Stimulated activated effector memory CD8-positive, alpha-beta T cell treated with anti-CD3 and anti-CD28 coated beads, Interleukin-12 subunit alpha, Interleukin-12 subunit beta, amount 100 ng/mL, for 72 hours (primary cell): ENCODE measurements around the gene C6orf132.
A peak's percentile ranks its signal among the peaks of the same experiment; 100 is the strongest.

Source experiments
- ATAC-seq: fragments of 150-1000 bp; cut with Tn5 transposase; 2 replicates; pipeline ENCODE4 v1.10.0; 2021
- DNase-seq, 2 donors: peaks; one replicate each; pipeline ENCODE4 v3.0.0; 2021 to 2022; ENCODE audit warnings: low spot score in 2 of 2
- H3K27ac Mint-ChIP-seq: one replicate; pipeline ENCODE4 v1.8.0; 2022; ENCODE audit warnings: mild to moderate bottlenecking, mixed read lengths
- H3K36me3 Mint-ChIP-seq: one replicate; pipeline ENCODE4 v1.8.0; 2022; ENCODE audit warnings: mild to moderate bottlenecking, mixed read lengths
- H3K4me1 Mint-ChIP-seq: one replicate; pipeline ENCODE4 v1.8.0; 2022; ENCODE audit warnings: mixed read lengths
- H3K4me3 Mint-ChIP-seq: one replicate; pipeline ENCODE4 v1.8.0; 2022; ENCODE audit warnings: mild to moderate bottlenecking, mixed read lengths
- H3K9me3 Mint-ChIP-seq: one replicate; pipeline ENCODE4 v1.8.0; 2022; ENCODE audit warnings: mixed read lengths

Gene C6orf132

GRCh38 chr6:42150254-42150653 is 7.8 kb upstream of the C6orf132 start:
- no peak for DNase-seq
- Mint-ChIP-seq H3K36me3 (no peaks in the 10 kb centered on the region), H3K4me3 (no peak overlapping the region), H3K9me3 (no peaks in the 10 kb centered on the region), H3K27ac (no peak overlapping the region), H3K4me1 (no peaks in the 10 kb centered on the region)
- no peak for ATAC-seq

- no peak for DNase-seq
- no peaks in the 10 kb centered on the region for H3K4me1 Mint-ChIP-seq
- H3K9me3 Mint-ChIP-seq, result no peaks in the 10 kb centered on the region
- H3K4me3 Mint-ChIP-seq, result no peak overlapping the region
- ATAC-seq, result peak; percentile 36
- no peak overlapping the region for H3K27ac Mint-ChIP-seq
- H3K36me3 Mint-ChIP-seq, result no peaks in the 10 kb centered on the region
Observed at GRCh38 chr6:42148058-42148457, 5.6 kb upstream of the C6orf132 start.

GRCh38 chr6:42147138-42147562 is 4.7 kb upstream of the C6orf132 start:
- H3K4me1 Mint-ChIP-seq, result peaks cover 6% of the 10 kb centered on the region
- no peak overlapping the region for H3K4me3 Mint-ChIP-seq
- ATAC-seq, result no peak
- H3K27ac Mint-ChIP-seq, result no peak overlapping the region
- H3K9me3 Mint-ChIP-seq, result no peaks in the 10 kb centered on the region
- H3K36me3 Mint-ChIP-seq, result no peaks in the 10 kb centered on the region
- no peak for DNase-seq

- H3K9me3 Mint-ChIP-seq, result no peaks in the 10 kb centered on the region
- H3K27ac Mint-ChIP-seq, result no peak overlapping the region
- no peaks in the 10 kb centered on the region for H3K36me3 Mint-ChIP-seq
- ATAC-seq (no peak), DNase-seq (no peak)
- no peak overlapping the region for H3K4me3 Mint-ChIP-seq
- peaks cover 12% of the 10 kb centered on the region for H3K4me1 Mint-ChIP-seq
Observed at GRCh38 chr6:42141603-42142117, 760 bp downstream of the C6orf132 start.

- H3K4me1 Mint-ChIP-seq, result peaks cover 17% of the 10 kb centered on the region
- no peaks in the 10 kb centered on the region for H3K9me3 Mint-ChIP-seq
- no peak overlapping the region for H3K27ac Mint-ChIP-seq
- ATAC-seq (no peak), DNase-seq (no peak)
- H3K36me3 Mint-ChIP-seq, result no peaks in the 10 kb centered on the region
- H3K4me3 Mint-ChIP-seq, result no peak overlapping the region
Observed at GRCh38 chr6:42140756-42141602, 1.4 kb downstream of the C6orf132 start.

- Mint-ChIP-seq H3K9me3 (no peaks in the 10 kb centered on the region), H3K27ac (no peak overlapping the region), H3K36me3 (no peaks in the 10 kb centered on the region), H3K4me1 (peaks cover 17% of the 10 kb centered on the region), H3K4me3 (no peak overlapping the region)
- DNase-seq (no peak), ATAC-seq (no peak)
Observed at GRCh38 chr6:42140032-42140431, 2.4 kb downstream of the C6orf132 start.

GRCh38 chr6:42138630-42139619 is 3.5 kb downstream of the C6orf132 start:
- Mint-ChIP-seq H3K4me3 (no peak overlapping the region), H3K4me1 (peaks cover 17% of the 10 kb centered on the region), H3K27ac (no peak overlapping the region), H3K36me3 (no peaks in the 10 kb centered on the region), H3K9me3 (no peaks in the 10 kb centered on the region)
- no peak for DNase-seq
- ATAC-seq, result no peak

- DNase-seq (no peak), ATAC-seq (no peak)
- Mint-ChIP-seq H3K4me3 (no peak overlapping the region), H3K27ac (no peak overlapping the region), H3K9me3 (no peaks in the 10 kb centered on the region), H3K36me3 (no peaks in the 10 kb centered on the region), H3K4me1 (peaks cover 17% of the 10 kb centered on the region)
Observed at GRCh38 chr6:42138190-42138589, 4.2 kb downstream of the C6orf132 start.

GRCh38 chr6:42137194-42137753 is 5.1 kb downstream of the C6orf132 start:
- ATAC-seq (no peak), DNase-seq (no peak)
- peak overlapping the region; percentile 78 for H3K27ac Mint-ChIP-seq
- H3K4me3 Mint-ChIP-seq, result no peak overlapping the region
- H3K4me1 Mint-ChIP-seq, result peaks cover 11% of the 10 kb centered on the region
- no peaks in the 10 kb centered on the region for H3K9me3 Mint-ChIP-seq
- H3K36me3 Mint-ChIP-seq, result no peaks in the 10 kb centered on the region

- peak; percentile 52 for ATAC-seq
- H3K4me3 Mint-ChIP-seq, result no peak overlapping the region
- no peaks in the 10 kb centered on the region for H3K9me3 Mint-ChIP-seq
- DNase-seq, result peak in 1 of 2 donors; percentile 64
- H3K27ac Mint-ChIP-seq, result peak overlapping the region; percentile 78
- H3K4me1 Mint-ChIP-seq, result peaks cover 11% of the 10 kb centered on the region
- H3K36me3 Mint-ChIP-seq, result no peaks in the 10 kb centered on the region
Observed at GRCh38 chr6:42136508-42137193, 5.8 kb downstream of the C6orf132 start.

GRCh38 chr6:42135722-42136121 is 6.7 kb downstream of the C6orf132 start:
- Mint-ChIP-seq H3K27ac (no peak overlapping the region), H3K9me3 (no peaks in the 10 kb centered on the region), H3K36me3 (no peaks in the 10 kb centered on the region), H3K4me1 (peaks cover 11% of the 10 kb centered on the region), H3K4me3 (no peak overlapping the region)
- ATAC-seq (no peak), DNase-seq (no peak)

- no peak overlapping the region for H3K4me3 Mint-ChIP-seq
Observed at GRCh38 chr6:42135161-42135560, 7.3 kb downstream of the C6orf132 start.

GRCh38 chr6:42133926-42134325 is 8.5 kb downstream of the C6orf132 start:
- H3K27ac Mint-ChIP-seq, result no peak overlapping the region
- no peaks in the 10 kb centered on the region for H3K9me3 Mint-ChIP-seq
- no peak for DNase-seq
- no peak for ATAC-seq
- peaks cover 11% of the 10 kb centered on the region for H3K4me1 Mint-ChIP-seq
- no peaks in the 10 kb centered on the region for H3K36me3 Mint-ChIP-seq
- H3K4me3 Mint-ChIP-seq, result no peak overlapping the region

More at GRCh38 chr6:42135161-42135560, 7.3 kb downstream of the C6orf132 start:
- ATAC-seq (no peak), DNase-seq (no peak)
- H3K36me3 Mint-ChIP-seq, result no peaks in the 10 kb centered on the region
- no peak overlapping the region for H3K27ac Mint-ChIP-seq
- no peaks in the 10 kb centered on the region for H3K9me3 Mint-ChIP-seq
- peaks cover 11% of the 10 kb centered on the region for H3K4me1 Mint-ChIP-seq

GRCh38 chr6:42131531-42131930 is 10.9 kb downstream of the C6orf132 start:
- H3K4me1 Mint-ChIP-seq, result peaks cover 3% of the 10 kb centered on the region
- no peak overlapping the region for H3K27ac Mint-ChIP-seq
- H3K4me3 Mint-ChIP-seq, result no peak overlapping the region
- ATAC-seq (no peak), DNase-seq (no peak)
- H3K9me3 Mint-ChIP-seq, result no peaks in the 10 kb centered on the region
- no peaks in the 10 kb centered on the region for H3K36me3 Mint-ChIP-seq

- H3K36me3 Mint-ChIP-seq, result no peaks in the 10 kb centered on the region
- H3K27ac Mint-ChIP-seq, result no peak overlapping the region
- no peak overlapping the region for H3K4me3 Mint-ChIP-seq
- ATAC-seq (no peak), DNase-seq (no peak)
- H3K9me3 Mint-ChIP-seq, result no peaks in the 10 kb centered on the region
- no peaks in the 10 kb centered on the region for H3K4me1 Mint-ChIP-seq
Observed at GRCh38 chr6:42129360-42129676, 13.1 kb downstream of the C6orf132 start.
